ENCODE measurements around the gene ACAD9. TPM values are rescaled to one million over a fixed set of nuclear protein-coding genes. Genes with fewer than 3 reads are reported as not detected.

Gene ACAD9
- total and polyA plus RNA-seq, 2 donors (not counting 1 experiment from before 2014, with no cell fraction given): 33.6 to 57.6 TPM

DNA sequence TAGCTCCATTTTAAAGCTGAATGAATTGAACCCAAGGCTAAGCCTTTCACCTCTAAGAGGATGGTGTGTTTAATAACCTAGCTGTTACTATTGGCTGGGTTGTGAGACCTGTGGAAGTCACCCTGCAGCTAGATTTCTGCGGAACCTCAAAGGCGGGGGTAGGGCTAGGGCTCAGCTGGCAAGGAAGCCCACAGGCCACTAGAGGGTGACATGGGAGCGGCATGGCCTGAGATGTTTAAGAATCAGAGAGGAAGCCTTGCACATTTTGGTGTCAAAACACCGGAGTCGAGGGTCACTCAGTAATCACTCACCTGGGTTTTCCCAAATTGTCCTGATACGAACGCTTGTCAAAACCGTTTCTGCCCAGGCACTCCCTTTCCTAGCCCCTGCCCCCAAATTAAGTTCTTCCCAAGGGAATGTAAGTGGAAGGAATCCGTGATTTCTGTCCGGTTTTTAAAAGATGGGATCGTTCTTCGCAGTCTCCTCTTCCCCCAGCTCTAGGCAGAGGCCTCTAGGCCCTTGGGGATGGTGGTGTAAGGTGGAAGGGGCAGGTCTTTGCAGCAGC, 3.8 kb upstream of the ACAD9 start:
- no peak overlapping the region for H3K27ac ChIP-seq (ENCODE audit: low read length in 2 of 2)
- WGBS (ENCODE audit: insufficient coverage): 40% methylated on average over 9 of the region's 12 CpGs
- no peaks in the 10 kb centered on the region for H3K9me3 ChIP-seq (ENCODE audit: control extremely low read depth in 1 of 3, control insufficient read depth in 2 of 3, insufficient read depth in 1 of 3, low read length in 2 of 3)
- no peaks in the 10 kb centered on the region for H3K27me3 ChIP-seq (replicated peaks in 1 of 4; ENCODE audit: control extremely low read depth in 1 of 4, control insufficient read depth in 3 of 4, insufficient read depth in 4 of 4, low read length in 3 of 4)
- Mint-ChIP-seq H3K27me3 (peaks cover 4% of the 10 kb centered on the region), H3K27ac (no peak overlapping the region), H3K9me3 (ENCODE audit: insufficient read depth) (no peaks in the 10 kb centered on the region), H3K4me3 (no peak overlapping the region), H3K4me1 (peaks cover 33% of the 10 kb centered on the region)
- no peak overlapping the region for H3K4me3 ChIP-seq (ENCODE audit: control extremely low read depth in 1 of 5, extremely low read depth in 1 of 5, insufficient read depth in 1 of 5, low read depth in 2 of 5, low read length in 4 of 5)
- intact Hi-C loops (cut with micrococcal nuclease): loop anchor here (5.0 kb wide), 1 partner anchor 307 kb away; the partner anchor contains the start of gene CNBP
- peaks cover 27% of the 10 kb centered on the region for H3K79me2 ChIP-seq (ENCODE audit: control insufficient read depth, insufficient read depth, low read length)
- H3K4me2 ChIP-seq (replicated peaks; ENCODE audit: low read depth, low read length, poor library complexity, severe bottlenecking): no peak overlapping the region
- ATAC-seq (ENCODE audit: low read depth) (no peak), DNase-seq (peak; percentile 48)
- no peaks in the 10 kb centered on the region for H4K20me1 ChIP-seq (ENCODE audit: control insufficient read depth, insufficient read depth, low read length, poor library complexity, severe bottlenecking)
- POLR2A ChIA-PET: no interaction called here
- H3K9ac ChIP-seq (ENCODE audit: low read length): no peak overlapping the region
- no peak overlapping the region for H2AFZ ChIP-seq (ENCODE audit: insufficient read depth, low read depth, low read length, poor library complexity, severe bottlenecking)
- TF ChIP-seq EZH2 (IDR thresholded peaks at IDR 0.05; ENCODE audit: borderline replicate concordance, insufficient read depth, low read depth, low read length, poor library complexity, severe bottlenecking): no peak
- TF ChIP-seq, protein P1, sequence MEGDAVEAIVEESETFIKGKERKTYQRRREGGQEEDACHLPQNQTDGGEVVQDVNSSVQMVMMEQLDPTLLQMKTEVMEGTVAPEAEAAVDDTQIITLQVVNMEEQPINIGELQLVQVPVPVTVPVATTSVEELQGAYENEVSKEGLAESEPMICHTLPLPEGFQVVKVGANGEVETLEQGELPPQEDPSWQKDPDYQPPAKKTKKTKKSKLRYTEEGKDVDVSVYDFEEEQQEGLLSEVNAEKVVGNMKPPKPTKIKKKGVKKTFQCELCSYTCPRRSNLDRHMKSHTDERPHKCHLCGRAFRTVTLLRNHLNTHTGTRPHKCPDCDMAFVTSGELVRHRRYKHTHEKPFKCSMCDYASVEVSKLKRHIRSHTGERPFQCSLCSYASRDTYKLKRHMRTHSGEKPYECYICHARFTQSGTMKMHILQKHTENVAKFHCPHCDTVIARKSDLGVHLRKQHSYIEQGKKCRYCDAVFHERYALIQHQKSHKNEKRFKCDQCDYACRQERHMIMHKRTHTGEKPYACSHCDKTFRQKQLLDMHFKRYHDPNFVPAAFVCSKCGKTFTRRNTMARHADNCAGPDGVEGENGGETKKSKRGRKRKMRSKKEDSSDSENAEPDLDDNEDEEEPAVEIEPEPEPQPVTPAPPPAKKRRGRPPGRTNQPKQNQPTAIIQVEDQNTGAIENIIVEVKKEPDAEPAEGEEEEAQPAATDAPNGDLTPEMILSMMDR (IDR thresholded peaks at IDR 0.05): peak; percentile 25
- peaks cover 17 to 23% of the 10 kb centered on the region in 2 donors for H3K4me1 ChIP-seq (ENCODE audit: control insufficient read depth in 2 of 2, insufficient read depth in 2 of 2, low read length in 2 of 2)
- CTCF ChIA-PET: interaction anchor here (0.7 to 1.9 kb wide), 2 partner anchors 195 to 222 kb away, joined by 3 to 5 read pairs; no protein-coding TSS in a partner anchor
- no peaks in the 10 kb centered on the region for H3K36me3 ChIP-seq (replicated peaks in 1 of 2; ENCODE audit: control extremely low read depth in 1 of 2, control insufficient read depth in 1 of 2, extremely low read depth in 1 of 2, insufficient read depth in 2 of 2, low read length in 1 of 2)

DNA sequence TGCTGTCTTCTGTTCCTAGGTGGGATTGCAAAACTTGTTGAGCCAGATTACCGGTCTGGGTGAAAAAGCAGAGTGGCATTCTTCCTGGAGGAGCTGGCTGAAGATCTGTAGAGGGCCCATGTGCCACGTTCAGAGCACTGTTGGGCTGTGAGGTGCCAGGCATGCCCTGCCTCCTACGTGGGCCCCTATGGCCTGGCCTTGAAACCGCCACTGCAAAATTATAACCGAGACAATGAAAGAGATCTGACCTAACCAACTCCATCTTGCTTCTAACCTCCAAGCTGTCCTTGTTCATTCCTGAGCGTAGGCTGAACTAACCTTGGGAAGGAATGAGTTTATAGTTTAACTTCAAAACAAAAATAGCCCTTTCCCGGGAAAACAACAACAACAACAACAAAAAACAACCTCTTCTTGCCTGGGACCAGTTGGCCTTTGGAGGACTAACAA, 1.4 kb upstream of the ACAD9 start:
- peak overlapping the region; percentile 96 for H2AFZ ChIP-seq (ENCODE audit: insufficient read depth, low read depth, low read length, poor library complexity, severe bottlenecking)
- ATAC-seq (ENCODE audit: low read depth) (no peak), DNase-seq (no peak)
- intact Hi-C loops (cut with micrococcal nuclease): loop anchor here (2.0 to 5.0 kb wide), 3 partner anchors 73 to 825 kb away; partner anchors contain the start of genes CNBP and SEC61A1
- peak overlapping the region; percentile 93 to 98 for H3K27ac ChIP-seq (ENCODE audit: low read length in 2 of 2)
- no peaks in the 10 kb centered on the region for H4K20me1 ChIP-seq (ENCODE audit: control insufficient read depth, insufficient read depth, low read length, poor library complexity, severe bottlenecking)
- H3K79me2 ChIP-seq (ENCODE audit: control insufficient read depth, insufficient read depth, low read length): peaks cover 51% of the 10 kb centered on the region
- peaks cover 4% of the 10 kb centered on the region for H3K27me3 Mint-ChIP-seq
- no peaks in the 10 kb centered on the region for H3K9me3 ChIP-seq (ENCODE audit: control extremely low read depth in 1 of 3, control insufficient read depth in 2 of 3, insufficient read depth in 1 of 3, low read length in 2 of 3)
- 92% methylated on average over 5 of the region's 7 CpGs for WGBS (ENCODE audit: insufficient coverage)
- peaks cover 24 to 31% of the 10 kb centered on the region in 2 donors for H3K4me1 ChIP-seq (ENCODE audit: control insufficient read depth in 2 of 2, insufficient read depth in 2 of 2, low read length in 2 of 2)
- peak overlapping the region in 3 of 5 experiments; percentile 86 to 97 (median 88) for H3K4me3 ChIP-seq (ENCODE audit: control extremely low read depth in 1 of 5, extremely low read depth in 1 of 5, insufficient read depth in 1 of 5, low read depth in 2 of 5, low read length in 4 of 5)
- ChIA-PET POLR2A (interaction anchor here (1.6 to 1.7 kb wide), 2 partner anchors 152 to 198 kb away, joined by 3 to 13 read pairs; partner anchors contain the start of gene RAB7A), CTCF (interaction anchor here (0.6 to 3.6 kb wide), 6 partner anchors 11 to 1870 kb away, joined by 3 to 9 read pairs (median 4); no protein-coding TSS in a partner anchor)
- no peaks in the 10 kb centered on the region for H3K9me3 Mint-ChIP-seq (ENCODE audit: insufficient read depth)
- peak overlapping the region; percentile 95 for H3K27ac Mint-ChIP-seq
- H3K36me3 ChIP-seq (replicated peaks in 1 of 2; ENCODE audit: control extremely low read depth in 1 of 2, control insufficient read depth in 1 of 2, extremely low read depth in 1 of 2, insufficient read depth in 2 of 2, low read length in 1 of 2): peaks cover 0 to 12% of the 10 kb centered on the region in 2 experiments
- H3K4me1 Mint-ChIP-seq: peaks cover 52% of the 10 kb centered on the region
- H3K27me3 ChIP-seq (replicated peaks in 1 of 4; ENCODE audit: control extremely low read depth in 1 of 4, control insufficient read depth in 3 of 4, insufficient read depth in 4 of 4, low read length in 3 of 4): no peaks in the 10 kb centered on the region
- no peak for TF ChIP-seq EZH2 (IDR thresholded peaks at IDR 0.05; ENCODE audit: borderline replicate concordance, insufficient read depth, low read depth, low read length, poor library complexity, severe bottlenecking)
- peak overlapping the region; percentile 84 for H3K4me2 ChIP-seq (replicated peaks; ENCODE audit: low read depth, low read length, poor library complexity, severe bottlenecking)
- H3K4me3 Mint-ChIP-seq: peak overlapping the region; percentile 95
- peak overlapping the region; percentile 99 for H3K9ac ChIP-seq (ENCODE audit: low read length)

Data from B cell (primary cell).